Brain microvascular endothelial cell (primary cell): ENCODE results near the gene RARRES1.

ENCODE experiments used
- DNase-seq: peaks from one replicate; pipeline ENCODE4 v3.0.0-alpha.2; 2020
- H3K27ac ChIP-seq: fragments of 250-450 bp; sonication (Bioruptor Pico); 2 replicates; pipeline ENCODE4 v1.5.1; 2020; ENCODE audit warnings: mild to moderate bottlenecking, moderate library complexity
- H3K27me3 ChIP-seq: fragments of 250-450 bp; sonication (Bioruptor Pico); replicated peaks from 2 replicates; pipeline ENCODE4 v1.5.1; 2020; ENCODE audit warnings: mild to moderate bottlenecking
- H3K36me3 ChIP-seq: fragments of 250-450 bp; sonication (Bioruptor Pico); replicated peaks from 2 replicates; pipeline ENCODE4 v1.5.1; 2020; ENCODE audit warnings: mild to moderate bottlenecking
- H3K4me3 ChIP-seq: 2 replicates; pipeline ENCODE4 v1.5.1; 2011; ENCODE audit warnings: low read depth, mild to moderate bottlenecking, control low read depth, low read length, moderate library complexity
- in situ Hi-C: cut with HindIII; loops from 2 replicates; pipeline ENCODE4 v1.10.0; 2017; ENCODE audit warnings: low sequenced_read_pairs, low pct_ligation_motif_present
- TF ChIP-seq, protein P1 (sequence below): IDR thresholded peaks from 2 replicates; pipeline ENCODE4 v1.5.1; 2011; ENCODE audit warnings: low read depth, mild to moderate bottlenecking, moderate library complexity, low read length, control low read depth, inconsistent platforms; ENCODE audit errors: missing control alignments

Gene RARRES1

DNA sequence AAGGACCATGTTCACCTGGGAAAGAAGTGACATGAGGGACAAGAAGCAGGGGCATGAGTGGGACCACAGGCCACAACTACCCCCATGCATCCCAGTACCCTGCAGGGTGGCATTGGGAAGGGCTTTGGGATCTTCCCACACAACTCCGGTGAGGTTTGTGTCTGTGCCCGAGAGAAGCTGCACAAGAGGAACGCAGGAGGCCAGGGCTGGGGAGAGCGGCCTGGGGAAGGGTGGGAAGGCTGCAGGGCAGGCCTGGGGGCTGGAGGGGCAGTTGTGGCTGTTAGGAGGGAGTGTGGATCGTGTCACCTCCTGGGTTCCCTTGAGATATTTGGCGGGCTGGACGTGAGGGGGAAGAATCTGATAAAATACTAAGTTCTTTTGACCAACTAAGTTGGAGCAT lies 44.3 kb upstream of the RARRES1 start:
- Histone ChIP-seq H3K36me3 (no peaks in the 10 kb centered on the region), H3K27me3 (no peaks in the 10 kb centered on the region), H3K4me3 (no peak overlapping the region), H3K27ac (no peak overlapping the region)
- DNase-seq, result no peak
- in situ Hi-C loops, result no loop called here
- TF ChIP-seq, protein P1, sequence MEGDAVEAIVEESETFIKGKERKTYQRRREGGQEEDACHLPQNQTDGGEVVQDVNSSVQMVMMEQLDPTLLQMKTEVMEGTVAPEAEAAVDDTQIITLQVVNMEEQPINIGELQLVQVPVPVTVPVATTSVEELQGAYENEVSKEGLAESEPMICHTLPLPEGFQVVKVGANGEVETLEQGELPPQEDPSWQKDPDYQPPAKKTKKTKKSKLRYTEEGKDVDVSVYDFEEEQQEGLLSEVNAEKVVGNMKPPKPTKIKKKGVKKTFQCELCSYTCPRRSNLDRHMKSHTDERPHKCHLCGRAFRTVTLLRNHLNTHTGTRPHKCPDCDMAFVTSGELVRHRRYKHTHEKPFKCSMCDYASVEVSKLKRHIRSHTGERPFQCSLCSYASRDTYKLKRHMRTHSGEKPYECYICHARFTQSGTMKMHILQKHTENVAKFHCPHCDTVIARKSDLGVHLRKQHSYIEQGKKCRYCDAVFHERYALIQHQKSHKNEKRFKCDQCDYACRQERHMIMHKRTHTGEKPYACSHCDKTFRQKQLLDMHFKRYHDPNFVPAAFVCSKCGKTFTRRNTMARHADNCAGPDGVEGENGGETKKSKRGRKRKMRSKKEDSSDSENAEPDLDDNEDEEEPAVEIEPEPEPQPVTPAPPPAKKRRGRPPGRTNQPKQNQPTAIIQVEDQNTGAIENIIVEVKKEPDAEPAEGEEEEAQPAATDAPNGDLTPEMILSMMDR, result no peak

DNA sequence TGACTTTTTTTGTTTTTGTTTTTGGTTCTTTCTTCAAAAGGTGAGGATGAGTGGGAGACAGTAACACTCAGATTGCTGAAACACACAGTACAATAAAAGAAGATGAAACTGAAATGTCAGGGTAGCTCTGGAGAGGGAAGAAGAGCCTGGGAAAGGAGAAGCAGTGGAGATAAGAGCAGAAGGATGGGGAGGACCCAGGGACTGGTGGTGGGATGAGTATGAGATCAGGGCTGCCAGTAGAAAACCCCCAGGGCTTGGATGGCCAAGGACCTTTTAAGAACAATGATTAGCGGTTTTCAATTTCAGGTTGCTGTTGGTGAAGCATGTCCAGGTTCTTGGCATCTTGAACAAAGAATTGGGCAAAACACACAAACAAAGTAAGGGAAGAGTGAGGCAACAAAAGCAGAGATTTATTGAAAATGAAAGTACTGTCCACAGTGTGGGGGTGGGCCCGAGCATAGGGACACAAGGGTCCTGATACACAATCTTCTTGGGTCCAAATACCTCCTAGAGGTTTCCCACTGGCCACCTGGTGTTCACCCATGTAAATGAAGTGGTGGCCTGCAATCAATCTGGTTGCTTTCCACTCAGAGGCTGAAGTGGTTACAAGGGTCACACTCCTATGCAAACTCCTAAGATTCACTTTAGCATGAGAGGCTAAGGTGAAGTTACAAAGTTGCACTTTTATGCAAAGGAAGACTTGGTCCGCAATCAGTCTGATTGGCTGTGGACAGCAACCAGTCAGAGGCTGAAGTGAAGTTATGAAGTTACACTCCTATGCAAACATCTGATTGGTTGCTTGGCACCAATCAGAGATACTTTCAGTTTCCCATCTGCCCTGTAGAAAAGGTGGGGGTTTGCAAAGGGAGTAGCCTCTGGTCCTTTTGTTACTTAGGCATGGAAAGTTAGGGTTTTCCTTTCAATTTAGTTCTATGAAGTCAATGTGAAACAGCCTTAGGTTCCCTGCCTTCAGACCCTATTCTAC lies 43.5 kb upstream of the RARRES1 start:
- H3K36me3 ChIP-seq, result no peaks in the 10 kb centered on the region
- no peak overlapping the region for H3K4me3 ChIP-seq
- no peak overlapping the region for H3K27ac ChIP-seq
- H3K27me3 ChIP-seq, result no peaks in the 10 kb centered on the region
- TF ChIP-seq, protein P1, result no peak
- in situ Hi-C loops, result no loop called here
- DNase-seq, result no peak

DNA sequence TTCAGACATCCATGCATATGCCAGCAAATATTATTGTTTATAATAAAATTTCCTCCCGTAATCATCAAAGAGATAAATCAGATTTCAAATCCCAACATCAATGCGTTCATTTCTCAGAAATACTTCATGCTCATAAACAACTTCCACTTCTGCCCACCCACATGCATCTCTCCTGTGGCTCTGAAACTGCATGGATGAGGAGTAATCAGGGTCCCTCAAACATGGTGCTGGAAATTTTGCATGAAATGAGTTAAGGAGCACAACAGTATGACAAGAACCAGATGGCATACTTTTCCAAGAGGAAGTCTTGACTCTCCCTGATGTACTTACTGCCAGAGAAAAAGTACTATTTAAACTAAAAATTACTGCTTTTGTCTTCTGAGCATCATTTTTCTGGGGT lies 42.7 kb upstream of the RARRES1 start:
- in situ Hi-C loops, result no loop called here
- TF ChIP-seq, protein P1, result no peak
- H3K27me3 ChIP-seq, result no peaks in the 10 kb centered on the region
- no peak overlapping the region for H3K4me3 ChIP-seq
- no peaks in the 10 kb centered on the region for H3K36me3 ChIP-seq
- DNase-seq, result no peak
- H3K27ac ChIP-seq, result no peak overlapping the region

DNA sequence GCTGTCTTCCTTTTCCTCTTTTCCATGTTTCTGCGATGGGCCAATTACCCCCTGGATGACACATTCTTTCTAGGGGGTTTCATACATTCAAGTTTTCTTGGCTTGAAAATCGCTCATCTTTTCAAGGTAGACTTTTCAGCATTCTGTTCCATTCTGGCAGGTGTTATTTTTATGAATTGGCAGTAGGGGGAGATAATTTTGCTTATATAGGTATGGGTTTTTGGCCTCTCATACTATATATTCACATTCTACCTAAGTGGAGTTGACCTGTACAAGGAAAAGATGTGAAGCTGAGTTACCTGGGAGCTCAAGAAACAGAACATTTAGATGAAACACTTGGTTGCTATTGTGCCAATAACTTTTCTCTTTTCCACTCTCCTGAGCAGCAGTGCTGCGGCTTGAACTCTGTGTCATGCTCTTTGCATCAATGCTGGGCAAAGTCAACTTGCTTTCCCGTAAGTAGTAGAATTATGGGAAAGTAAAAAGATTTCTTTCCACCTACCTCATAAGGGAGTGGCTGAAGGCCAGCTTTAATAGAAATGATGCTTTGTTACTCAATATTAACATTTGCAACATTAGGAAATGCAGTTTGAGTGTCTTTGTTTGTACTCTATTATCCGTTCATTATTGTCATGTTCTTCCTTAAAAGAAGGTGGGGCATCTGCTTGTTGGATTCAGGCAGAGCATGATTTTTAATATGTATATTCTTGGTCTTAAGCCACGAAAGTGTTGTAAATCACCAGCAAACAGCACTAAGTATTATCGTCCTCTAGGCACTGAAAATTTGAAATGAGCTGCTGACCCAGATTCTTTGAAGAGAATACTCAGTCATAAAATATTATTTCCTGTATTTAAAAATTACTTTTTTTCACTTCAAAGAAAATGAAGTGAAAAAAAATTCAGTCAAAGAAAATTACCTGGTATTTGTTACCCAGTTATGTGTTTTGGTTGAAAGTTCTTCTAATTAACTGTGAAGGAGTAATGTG lies 41.9 kb upstream of the RARRES1 start:
- no peak for DNase-seq

DNA sequence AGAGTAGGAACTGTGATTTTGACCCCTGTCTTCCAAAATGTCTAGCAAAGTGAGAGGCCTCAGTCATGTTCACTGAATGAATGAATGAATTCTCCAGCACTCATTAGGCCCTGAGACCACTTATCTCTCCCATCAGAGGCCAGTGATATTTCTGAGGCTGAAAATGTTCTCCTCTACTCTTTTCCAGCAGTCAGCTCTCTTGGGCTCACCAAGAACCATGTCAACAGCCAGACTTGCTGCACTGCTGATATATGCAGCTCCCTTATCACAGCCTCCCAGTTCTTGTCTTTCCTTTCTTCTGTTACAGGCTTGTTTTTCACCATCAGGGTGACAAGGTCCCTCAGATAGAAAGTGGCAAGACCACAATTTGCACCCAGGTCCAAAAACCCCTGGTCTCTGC lies 40.9 kb upstream of the RARRES1 start:
- no peaks in the 10 kb centered on the region for H3K27me3 ChIP-seq
- H3K4me3 ChIP-seq, result no peak overlapping the region
- TF ChIP-seq, protein P1, result no peak
- H3K27ac ChIP-seq, result no peak overlapping the region
- no peak for DNase-seq
- in situ Hi-C loops, result no loop called here
- no peaks in the 10 kb centered on the region for H3K36me3 ChIP-seq

More for the DNA sequence above, 41.9 kb upstream of the RARRES1 start:
- Histone ChIP-seq H3K4me3 (no peak overlapping the region), H3K27me3 (no peaks in the 10 kb centered on the region), H3K27ac (no peak overlapping the region), H3K36me3 (no peaks in the 10 kb centered on the region)
- in situ Hi-C loops, result no loop called here
- TF ChIP-seq, protein P1, result no peak
